ENCODE data around the gene XIST.
"Not testable (repeated sequence)": the region's sequence is repeated elsewhere in the genome, so short reads cannot be mapped to it uniquely, and the experiment has no call there.

DNA sequence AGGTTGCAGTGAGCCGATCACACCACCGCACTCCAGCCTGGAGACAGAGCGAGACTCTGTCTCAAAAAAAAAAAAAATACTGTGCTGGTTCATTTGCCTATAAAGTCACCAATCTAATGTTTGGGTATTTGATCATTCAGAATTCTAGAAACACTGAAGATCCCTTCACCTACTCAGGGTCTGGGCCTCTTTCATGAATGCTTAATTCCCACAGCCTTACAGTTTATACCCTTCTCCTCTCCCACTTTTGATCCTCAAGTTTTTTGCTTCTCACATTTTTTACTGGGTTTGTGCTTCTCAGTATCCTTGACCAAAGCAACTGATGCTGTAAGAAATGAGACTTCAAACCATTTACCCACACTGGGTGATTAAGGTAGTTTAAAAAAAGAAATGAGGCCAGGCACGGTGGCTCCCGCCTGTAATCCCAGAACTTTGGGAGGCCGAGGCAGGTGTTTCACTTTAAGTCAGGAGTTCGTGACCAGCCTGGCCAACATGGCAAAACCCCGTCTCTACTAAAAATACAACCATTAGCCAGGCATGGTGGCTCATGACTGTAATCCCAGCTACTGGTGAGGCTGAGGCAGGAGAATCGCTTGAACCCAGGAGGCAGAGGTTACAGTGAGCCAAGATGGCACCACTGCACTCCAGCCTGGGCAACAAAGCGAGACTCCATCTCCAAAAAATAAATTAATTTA is 32.5 kb downstream of the XIST start:
- TF ChIP-seq, protein P1, sequence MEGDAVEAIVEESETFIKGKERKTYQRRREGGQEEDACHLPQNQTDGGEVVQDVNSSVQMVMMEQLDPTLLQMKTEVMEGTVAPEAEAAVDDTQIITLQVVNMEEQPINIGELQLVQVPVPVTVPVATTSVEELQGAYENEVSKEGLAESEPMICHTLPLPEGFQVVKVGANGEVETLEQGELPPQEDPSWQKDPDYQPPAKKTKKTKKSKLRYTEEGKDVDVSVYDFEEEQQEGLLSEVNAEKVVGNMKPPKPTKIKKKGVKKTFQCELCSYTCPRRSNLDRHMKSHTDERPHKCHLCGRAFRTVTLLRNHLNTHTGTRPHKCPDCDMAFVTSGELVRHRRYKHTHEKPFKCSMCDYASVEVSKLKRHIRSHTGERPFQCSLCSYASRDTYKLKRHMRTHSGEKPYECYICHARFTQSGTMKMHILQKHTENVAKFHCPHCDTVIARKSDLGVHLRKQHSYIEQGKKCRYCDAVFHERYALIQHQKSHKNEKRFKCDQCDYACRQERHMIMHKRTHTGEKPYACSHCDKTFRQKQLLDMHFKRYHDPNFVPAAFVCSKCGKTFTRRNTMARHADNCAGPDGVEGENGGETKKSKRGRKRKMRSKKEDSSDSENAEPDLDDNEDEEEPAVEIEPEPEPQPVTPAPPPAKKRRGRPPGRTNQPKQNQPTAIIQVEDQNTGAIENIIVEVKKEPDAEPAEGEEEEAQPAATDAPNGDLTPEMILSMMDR (IDR thresholded peaks at IDR 0.05; ENCODE audit: low read length) = not testable (repeated sequence)
- not testable (repeated sequence) for TF ChIP-seq EZH2 (IDR thresholded peaks at IDR 0.05; ENCODE audit: borderline replicate concordance, low read length)

All from OCI-LY1 (cell line).